CD8-positive, alpha-beta memory T cell (primary cell): ENCODE measurements around the gene KRT83. TPM values are rescaled to one million over a fixed set of nuclear protein-coding genes. Genes with fewer than 3 reads are reported as not detected.

Source experiments
- CTCF ChIA-PET: fragments of 350-600 bp; sonication (Branson Sonifier 250); formaldehyde crosslinking; loops from one replicate; lab custom pipeline; 2021; ENCODE audit warnings: antibody characterized with exemption; lab: Charles Lee
- POLR2A ChIA-PET: fragments of 350-600 bp; sonication (Branson Sonifier 250); formaldehyde crosslinking; loops from one replicate; lab custom pipeline; 2021; ENCODE audit warnings: antibody characterized with exemption; lab: Charles Lee
- DNase-seq, 5 donors: peaks; one replicate each; pipeline versions ENCODE4 v3.0.0 to v3.0.0-alpha.2; 2020 to 2022; ENCODE audit warnings: mixed read lengths in 1 of 5
- H3K27ac ChIP-seq: one replicate; pipeline ENCODE4 v1.7.0; 2013; ENCODE audit warnings: low read depth, mild to moderate bottlenecking, low read length, moderate library complexity
- H3K27me3 ChIP-seq: 2 replicates; pipeline ENCODE4 v1.7.0; 2013; ENCODE audit warnings: low read length, mild to moderate bottlenecking; ENCODE audit not compliant: insufficient read depth, poor library complexity, severe bottlenecking
- H3K36me3 ChIP-seq: 2 replicates; pipeline ENCODE4 v1.7.0; 2013; ENCODE audit warnings: mild to moderate bottlenecking, low read length, moderate library complexity; ENCODE audit not compliant: insufficient read depth
- H3K4me1 ChIP-seq: 2 replicates; pipeline ENCODE4 v1.7.0; 2013; ENCODE audit warnings: mild to moderate bottlenecking, low read length, moderate library complexity; ENCODE audit not compliant: insufficient read depth
- H3K4me3 ChIP-seq: 2 replicates; pipeline ENCODE4 v1.7.0; 2013; ENCODE audit warnings: mild to moderate bottlenecking, low read length
- H3K9me3 ChIP-seq: 2 replicates; pipeline ENCODE4 v1.7.0; 2013; ENCODE audit warnings: mild to moderate bottlenecking, low read length
- H3K27ac Mint-ChIP-seq, 8 donors: one replicate each; pipeline ENCODE4 v1.8.0; 2020 to 2021; ENCODE audit warnings: mixed read lengths in 8 of 8, mild to moderate bottlenecking in 6 of 8, inconsistent platforms in 3 of 8, moderate library complexity in 3 of 8
- H3K27me3 Mint-ChIP-seq, 2 donors: one replicate each; pipeline ENCODE4 v1.8.0; 2020 to 2021; ENCODE audit warnings: mixed read lengths in 2 of 2, mild to moderate bottlenecking in 1 of 2, moderate library complexity in 1 of 2
- H3K36me3 Mint-ChIP-seq, 3 donors: one replicate each; pipeline ENCODE4 v1.8.0; 2020 to 2021; ENCODE audit warnings: mixed read lengths in 3 of 3, inconsistent platforms in 1 of 3, mild to moderate bottlenecking in 1 of 3
- H3K4me1 Mint-ChIP-seq, 3 donors: one replicate each; pipeline ENCODE4 v1.8.0; 2020 to 2021; ENCODE audit warnings: mixed read lengths in 3 of 3, inconsistent platforms in 1 of 3, mild to moderate bottlenecking in 1 of 3
- H3K4me3 Mint-ChIP-seq, 7 donors: one replicate each; pipeline ENCODE4 v1.8.0; 2020 to 2021; ENCODE audit warnings: mixed read lengths in 7 of 7, mild to moderate bottlenecking in 6 of 7, moderate library complexity in 4 of 7, inconsistent platforms in 2 of 7
- H3K9me3 Mint-ChIP-seq, 5 donors: one replicate each; pipeline ENCODE4 v1.8.0; 2020 to 2022; ENCODE audit warnings: mixed read lengths in 5 of 5, mild to moderate bottlenecking in 3 of 5, moderate library complexity in 2 of 5, inconsistent platforms in 1 of 5
- polyA plus RNA-seq: library from polyadenylated mRNA; unstranded; fragments of 300-500 nt; fragmentation: Illumina TruSeq; gene quantifications from one replicate; pipeline ENCODE4 v1.2.3, GENCODE V29; 2021
- total RNA-seq, 2 experiments: library from RNA; stranded (reverse); gene quantifications; one replicate each; pipeline ENCODE4 v1.2.3, GENCODE V29; 2021

Gene KRT83
- total and polyA plus RNA-seq, 3 experiments from 2014 or later: not detected

- H3K27me3 ChIP-seq: no peaks in the 10 kb centered on the region
- no peak overlapping the region for H3K27ac ChIP-seq
- H3K9me3 ChIP-seq: no peaks in the 10 kb centered on the region
- no peaks in the 10 kb centered on the region for H3K36me3 Mint-ChIP-seq
- H3K27me3 Mint-ChIP-seq: peaks cover 1 to 8% of the 10 kb centered on the region in 2 donors
- H3K4me1 ChIP-seq: no peaks in the 10 kb centered on the region
- ChIA-PET POLR2A (no interaction called here), CTCF (no interaction called here)
- H3K4me1 Mint-ChIP-seq: peaks cover 5 to 10% (median 8%) of the 10 kb centered on the region in 3 donors
- no peak for DNase-seq
- no peak overlapping the region for H3K4me3 ChIP-seq
- no peaks in the 10 kb centered on the region for H3K36me3 ChIP-seq
- no peaks in the 10 kb centered on the region for H3K9me3 Mint-ChIP-seq
- no peak overlapping the region for H3K27ac Mint-ChIP-seq
- no peak overlapping the region for H3K4me3 Mint-ChIP-seq
These were observed 35.2 kb downstream of the KRT83 start for GRCh38 chr12:52285851-52286530.

- no peak for DNase-seq
- Histone ChIP-seq H3K4me3 (no peak overlapping the region), H3K27ac (no peak overlapping the region), H3K9me3 (no peaks in the 10 kb centered on the region), H3K27me3 (no peaks in the 10 kb centered on the region), H3K36me3 (no peaks in the 10 kb centered on the region), H3K4me1 (no peaks in the 10 kb centered on the region)
- POLR2A ChIA-PET: no interaction called here
- H3K27ac Mint-ChIP-seq: no peak overlapping the region
- H3K36me3 Mint-ChIP-seq: no peaks in the 10 kb centered on the region
- no peak overlapping the region for H3K4me3 Mint-ChIP-seq
- H3K9me3 Mint-ChIP-seq: no peaks in the 10 kb centered on the region
- H3K4me1 Mint-ChIP-seq: peaks cover 5 to 10% (median 8%) of the 10 kb centered on the region in 3 donors
- peaks cover 1 to 12% of the 10 kb centered on the region in 2 donors for H3K27me3 Mint-ChIP-seq
- CTCF ChIA-PET: interaction anchor here (1.4 kb wide), 1 partner anchor 47 kb away, joined by 3 read pairs; no protein-coding TSS in a partner anchor
These were observed 35.9 kb downstream of the KRT83 start for GRCh38 chr12:52285172-52285745.

- no peaks in the 10 kb centered on the region for H3K4me1 ChIP-seq
- no peaks in the 10 kb centered on the region for H3K27me3 ChIP-seq
- H3K4me1 Mint-ChIP-seq: peaks cover 5 to 10% (median 8%) of the 10 kb centered on the region in 3 donors
- CTCF ChIA-PET: interaction anchor here (1.4 kb wide), 1 partner anchor 48 kb away, joined by 3 read pairs; no protein-coding TSS in a partner anchor
- H3K27me3 Mint-ChIP-seq: peaks cover 7 to 17% of the 10 kb centered on the region in 2 donors
- H3K9me3 Mint-ChIP-seq: no peaks in the 10 kb centered on the region
- DNase-seq: no peak
- no peaks in the 10 kb centered on the region for H3K36me3 Mint-ChIP-seq
- H3K4me3 ChIP-seq: no peak overlapping the region
- no peaks in the 10 kb centered on the region for H3K36me3 ChIP-seq
- POLR2A ChIA-PET: no interaction called here
- no peak overlapping the region for H3K27ac Mint-ChIP-seq
- H3K4me3 Mint-ChIP-seq: no peak overlapping the region
- H3K9me3 ChIP-seq: no peaks in the 10 kb centered on the region
- no peak overlapping the region for H3K27ac ChIP-seq
These were observed 36.5 kb downstream of the KRT83 start for GRCh38 chr12:52284562-52285171.

- H3K4me3 ChIP-seq: no peak overlapping the region
- CTCF ChIA-PET: interaction anchor here (3.2 kb wide), 1 partner anchor 11 kb away, joined by 20 read pairs; no protein-coding TSS in a partner anchor
- H3K4me1 Mint-ChIP-seq: peaks cover 7 to 11% (median 10%) of the 10 kb centered on the region in 3 donors
- H3K4me1 ChIP-seq: peaks cover 6% of the 10 kb centered on the region
- H3K27me3 ChIP-seq: no peaks in the 10 kb centered on the region
- H3K9me3 Mint-ChIP-seq: no peaks in the 10 kb centered on the region
- no peak overlapping the region for H3K27ac ChIP-seq
- H3K27me3 Mint-ChIP-seq: peaks cover 16 to 50% of the 10 kb centered on the region in 2 donors
- no peaks in the 10 kb centered on the region for H3K9me3 ChIP-seq
- no peak for DNase-seq
- no peaks in the 10 kb centered on the region for H3K36me3 ChIP-seq
- H3K27ac Mint-ChIP-seq: peak overlapping the region in 1 of 8 donors; percentile 10
- no peak overlapping the region for H3K4me3 Mint-ChIP-seq
- POLR2A ChIA-PET: no interaction called here
- no peaks in the 10 kb centered on the region for H3K36me3 Mint-ChIP-seq
These were observed 40.2 kb downstream of the KRT83 start for GRCh38 chr12:52280796-52281560.

- CTCF ChIA-PET: interaction anchor here (1.5 to 3.2 kb wide), 3 partner anchors 8 to 13 kb away, joined by 4 to 20 read pairs (median 17); no protein-coding TSS in a partner anchor
- no peak overlapping the region for H3K4me3 Mint-ChIP-seq
- no peaks in the 10 kb centered on the region for H3K9me3 ChIP-seq
- H3K4me3 ChIP-seq: no peak overlapping the region
- H3K36me3 ChIP-seq: no peaks in the 10 kb centered on the region
- H3K27ac Mint-ChIP-seq: no peak overlapping the region
- no peak for DNase-seq
- POLR2A ChIA-PET: no interaction called here
- peaks cover 6% of the 10 kb centered on the region for H3K4me1 ChIP-seq
- no peaks in the 10 kb centered on the region for H3K36me3 Mint-ChIP-seq
- no peaks in the 10 kb centered on the region for H3K9me3 Mint-ChIP-seq
- H3K27me3 ChIP-seq: no peaks in the 10 kb centered on the region
- H3K4me1 Mint-ChIP-seq: peaks cover 6 to 11% (median 10%) of the 10 kb centered on the region in 3 donors
- peaks cover 16 to 52% of the 10 kb centered on the region in 2 donors for H3K27me3 Mint-ChIP-seq
- no peak overlapping the region for H3K27ac ChIP-seq
These were observed 40.8 kb downstream of the KRT83 start for GRCh38 chr12:52280319-52280795.

- DNase-seq: no peak
- peaks cover 6 to 11% (median 10%) of the 10 kb centered on the region in 3 donors for H3K4me1 Mint-ChIP-seq
These were observed 41.5 kb downstream of the KRT83 start for GRCh38 chr12:52279422-52280318.

More at GRCh38 chr12:52279422-52280318, 41.5 kb downstream of the KRT83 start:
- no peaks in the 10 kb centered on the region for H3K9me3 ChIP-seq
- peaks cover 16 to 56% of the 10 kb centered on the region in 2 donors for H3K27me3 Mint-ChIP-seq
- no peaks in the 10 kb centered on the region for H3K36me3 ChIP-seq
- H3K4me3 ChIP-seq: no peak overlapping the region
- no peak overlapping the region for H3K27ac Mint-ChIP-seq
- H3K4me3 Mint-ChIP-seq: peak overlapping the region in 1 of 7 donors; percentile 65
- H3K36me3 Mint-ChIP-seq: no peaks in the 10 kb centered on the region
- no peak overlapping the region for H3K27ac ChIP-seq
- ChIA-PET POLR2A (interaction anchor here (1.2 kb wide), 1 partner anchor 1380 kb away, joined by 3 read pairs; no protein-coding TSS in a partner anchor), CTCF (interaction anchor here (0.6 to 3.2 kb wide), 17 partner anchors 9 to 119 kb away, joined by 3 to 20 read pairs (median 4); partner anchors contain the start of gene KRT85)
- H3K27me3 ChIP-seq: no peaks in the 10 kb centered on the region
- H3K9me3 Mint-ChIP-seq: no peaks in the 10 kb centered on the region
- peaks cover 6% of the 10 kb centered on the region for H3K4me1 ChIP-seq
